Measurements from ENCODE around the gene POR. TPM values are rescaled to one million over a fixed set of nuclear protein-coding genes. Genes with fewer than 3 reads are reported as not detected.

Gene POR
- polyA plus RNA-seq, 1 donor from 2014 or later = 61.2 TPM

DNA sequence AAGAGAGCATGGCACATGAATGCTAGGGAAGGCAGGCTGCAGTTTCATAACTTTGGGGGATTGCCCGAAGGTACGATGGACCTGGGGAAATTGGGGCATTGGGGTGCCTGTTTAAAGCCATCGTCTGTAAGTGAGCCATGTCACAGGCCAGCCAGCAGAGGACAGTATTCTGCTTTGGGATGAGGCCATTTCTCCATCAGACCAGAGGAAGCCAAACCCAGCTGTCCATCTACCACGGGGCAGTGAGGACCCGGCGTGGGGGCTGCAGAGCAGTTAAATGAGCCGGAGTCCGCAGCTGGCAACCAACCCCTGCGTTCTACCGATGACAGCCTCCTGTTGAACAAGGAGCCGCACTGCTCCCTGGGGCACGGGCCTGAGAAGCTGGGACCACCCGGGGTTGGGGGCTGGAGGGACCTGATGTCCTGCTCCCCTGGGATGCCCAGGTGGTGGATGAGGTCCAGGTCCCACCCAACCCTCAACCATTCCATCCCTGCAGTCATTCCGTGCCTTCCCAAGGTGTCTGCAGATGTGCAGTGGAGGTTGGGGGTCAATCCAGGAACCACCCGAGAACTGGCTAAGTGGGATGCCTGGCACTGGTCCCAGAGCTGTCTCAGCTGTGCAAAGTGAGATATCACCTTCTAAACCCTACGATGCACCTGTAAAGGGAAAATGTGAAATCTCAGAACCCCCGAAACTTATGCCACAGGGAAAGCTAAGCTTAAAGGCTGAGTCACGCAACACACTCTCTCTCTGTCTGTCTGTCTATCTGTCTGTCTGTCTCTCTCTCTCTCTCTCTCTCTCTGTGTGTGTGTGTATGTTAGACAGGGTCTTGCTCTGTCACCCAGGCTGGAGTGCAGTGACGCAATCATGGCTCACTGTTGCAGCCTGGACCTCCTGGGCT is 48.2 kb upstream of the POR start:
- Histone ChIP-seq H3K4me2 (ENCODE audit: low read length) (no peak overlapping the region), H3K27me3 (ENCODE audit: insufficient read depth, low read depth, low read length) (no peaks in the 10 kb centered on the region), H3K9me2 (ENCODE audit: insufficient read depth, low read length) (no peaks in the 10 kb centered on the region), H3K9me3 (ENCODE audit: low read length) (no peaks in the 10 kb centered on the region), H3K4me3 (ENCODE audit: low read length) (no peak overlapping the region), H4K20me1 (ENCODE audit: insufficient read depth) (no peaks in the 10 kb centered on the region), H3K36me3 (ENCODE audit: insufficient read depth, low read length) (no peaks in the 10 kb centered on the region), H3K27ac (ENCODE audit: low read length) (no peak overlapping the region), H3K79me2 (replicated peaks; ENCODE audit: insufficient read depth, low read length) (no peaks in the 10 kb centered on the region), H3F3A (ENCODE audit: insufficient read depth, low read length, poor library complexity, severe bottlenecking) (no peaks in the 10 kb centered on the region), H3K9ac (ENCODE audit: low read length) (no peak overlapping the region), H2AFZ (ENCODE audit: low read depth, low read length) (no peak overlapping the region)
- TF ChIP-seq SMC3 (conservative IDR thresholded peaks at IDR 0.05; ENCODE audit: poor library complexity) = peak; percentile 69
- TF ChIP-seq, protein P1, sequence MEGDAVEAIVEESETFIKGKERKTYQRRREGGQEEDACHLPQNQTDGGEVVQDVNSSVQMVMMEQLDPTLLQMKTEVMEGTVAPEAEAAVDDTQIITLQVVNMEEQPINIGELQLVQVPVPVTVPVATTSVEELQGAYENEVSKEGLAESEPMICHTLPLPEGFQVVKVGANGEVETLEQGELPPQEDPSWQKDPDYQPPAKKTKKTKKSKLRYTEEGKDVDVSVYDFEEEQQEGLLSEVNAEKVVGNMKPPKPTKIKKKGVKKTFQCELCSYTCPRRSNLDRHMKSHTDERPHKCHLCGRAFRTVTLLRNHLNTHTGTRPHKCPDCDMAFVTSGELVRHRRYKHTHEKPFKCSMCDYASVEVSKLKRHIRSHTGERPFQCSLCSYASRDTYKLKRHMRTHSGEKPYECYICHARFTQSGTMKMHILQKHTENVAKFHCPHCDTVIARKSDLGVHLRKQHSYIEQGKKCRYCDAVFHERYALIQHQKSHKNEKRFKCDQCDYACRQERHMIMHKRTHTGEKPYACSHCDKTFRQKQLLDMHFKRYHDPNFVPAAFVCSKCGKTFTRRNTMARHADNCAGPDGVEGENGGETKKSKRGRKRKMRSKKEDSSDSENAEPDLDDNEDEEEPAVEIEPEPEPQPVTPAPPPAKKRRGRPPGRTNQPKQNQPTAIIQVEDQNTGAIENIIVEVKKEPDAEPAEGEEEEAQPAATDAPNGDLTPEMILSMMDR (IDR thresholded peaks at IDR 0.05; ENCODE audit: poor library complexity, severe bottlenecking) = peak; percentile 56
- TF ChIP-seq RAD21 (conservative IDR thresholded peaks at IDR 0.05) = peak; percentile 61
- TF ChIP-seq EZH2 (IDR thresholded peaks at IDR 0.05; ENCODE audit: borderline replicate concordance, insufficient read depth, low read length, poor library complexity, severe bottlenecking) = no peak
- TF ChIP-seq TAF1 (IDR thresholded peaks at IDR 0.05; ENCODE audit: low read depth) = no peak
- TF ChIP-seq POLR2AphosphoS5 (IDR thresholded peaks at IDR 0.05) = no peak

DNA sequence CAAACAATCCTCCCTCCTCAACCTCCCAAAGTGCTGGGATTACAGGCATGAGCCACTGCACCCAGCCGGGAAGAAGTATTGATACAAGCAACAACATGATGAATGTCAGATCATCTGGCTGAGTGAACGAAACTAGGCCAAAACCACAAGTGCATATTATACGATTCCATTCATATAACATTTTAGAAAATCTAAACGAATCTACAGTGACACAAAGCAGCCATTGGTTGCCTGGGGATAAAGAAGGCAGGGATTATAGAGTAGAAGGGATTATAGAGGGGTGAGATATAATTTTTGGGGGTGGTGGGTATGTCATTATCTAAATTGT is 47.6 kb upstream of the POR start:
- H3K36me3 ChIP-seq (ENCODE audit: insufficient read depth, low read length) = no peaks in the 10 kb centered on the region
- no peak overlapping the region for H3K4me2 ChIP-seq (ENCODE audit: low read length)
- no peaks in the 10 kb centered on the region for H3K79me2 ChIP-seq (replicated peaks; ENCODE audit: insufficient read depth, low read length)

More for the DNA sequence above, 47.6 kb upstream of the POR start:
- no peaks in the 10 kb centered on the region for H3F3A ChIP-seq (ENCODE audit: insufficient read depth, low read length, poor library complexity, severe bottlenecking)
- H3K27ac ChIP-seq (ENCODE audit: low read length) = no peak overlapping the region
- H3K27me3 ChIP-seq (ENCODE audit: insufficient read depth, low read depth, low read length) = no peaks in the 10 kb centered on the region
- no peaks in the 10 kb centered on the region for H4K20me1 ChIP-seq (ENCODE audit: insufficient read depth)
- H2AFZ ChIP-seq (ENCODE audit: low read depth, low read length) = no peak overlapping the region
- no peaks in the 10 kb centered on the region for H3K9me2 ChIP-seq (ENCODE audit: insufficient read depth, low read length)
- TF ChIP-seq EZH2 (IDR thresholded peaks at IDR 0.05; ENCODE audit: borderline replicate concordance, insufficient read depth, low read length, poor library complexity, severe bottlenecking) (no peak), RAD21 (conservative IDR thresholded peaks at IDR 0.05) (no peak), MXI1 (conservative IDR thresholded peaks at IDR 0.05; ENCODE audit: poor library complexity, severe bottlenecking) (no peak), POLR2AphosphoS5 (IDR thresholded peaks at IDR 0.05) (no peak), EP300 (conservative IDR thresholded peaks at IDR 0.05; ENCODE audit: poor library complexity, severe bottlenecking) (no peak), TAF1 (IDR thresholded peaks at IDR 0.05; ENCODE audit: low read depth) (no peak), SMC3 (conservative IDR thresholded peaks at IDR 0.05; ENCODE audit: poor library complexity) (no peak)
- TF ChIP-seq, protein P2, sequence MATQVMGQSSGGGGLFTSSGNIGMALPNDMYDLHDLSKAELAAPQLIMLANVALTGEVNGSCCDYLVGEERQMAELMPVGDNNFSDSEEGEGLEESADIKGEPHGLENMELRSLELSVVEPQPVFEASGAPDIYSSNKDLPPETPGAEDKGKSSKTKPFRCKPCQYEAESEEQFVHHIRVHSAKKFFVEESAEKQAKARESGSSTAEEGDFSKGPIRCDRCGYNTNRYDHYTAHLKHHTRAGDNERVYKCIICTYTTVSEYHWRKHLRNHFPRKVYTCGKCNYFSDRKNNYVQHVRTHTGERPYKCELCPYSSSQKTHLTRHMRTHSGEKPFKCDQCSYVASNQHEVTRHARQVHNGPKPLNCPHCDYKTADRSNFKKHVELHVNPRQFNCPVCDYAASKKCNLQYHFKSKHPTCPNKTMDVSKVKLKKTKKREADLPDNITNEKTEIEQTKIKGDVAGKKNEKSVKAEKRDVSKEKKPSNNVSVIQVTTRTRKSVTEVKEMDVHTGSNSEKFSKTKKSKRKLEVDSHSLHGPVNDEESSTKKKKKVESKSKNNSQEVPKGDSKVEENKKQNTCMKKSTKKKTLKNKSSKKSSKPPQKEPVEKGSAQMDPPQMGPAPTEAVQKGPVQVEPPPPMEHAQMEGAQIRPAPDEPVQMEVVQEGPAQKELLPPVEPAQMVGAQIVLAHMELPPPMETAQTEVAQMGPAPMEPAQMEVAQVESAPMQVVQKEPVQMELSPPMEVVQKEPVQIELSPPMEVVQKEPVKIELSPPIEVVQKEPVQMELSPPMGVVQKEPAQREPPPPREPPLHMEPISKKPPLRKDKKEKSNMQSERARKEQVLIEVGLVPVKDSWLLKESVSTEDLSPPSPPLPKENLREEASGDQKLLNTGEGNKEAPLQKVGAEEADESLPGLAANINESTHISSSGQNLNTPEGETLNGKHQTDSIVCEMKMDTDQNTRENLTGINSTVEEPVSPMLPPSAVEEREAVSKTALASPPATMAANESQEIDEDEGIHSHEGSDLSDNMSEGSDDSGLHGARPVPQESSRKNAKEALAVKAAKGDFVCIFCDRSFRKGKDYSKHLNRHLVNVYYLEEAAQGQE (IDR thresholded peaks at IDR 0.05; ENCODE audit: borderline replicate concordance) = no peak
- TF ChIP-seq, protein P1 (IDR thresholded peaks at IDR 0.05; ENCODE audit: poor library complexity, severe bottlenecking) = no peak
- no peaks in the 10 kb centered on the region for H3K9me3 ChIP-seq (ENCODE audit: low read length)
- H3K9ac ChIP-seq (ENCODE audit: low read length) = no peak overlapping the region
- no peak overlapping the region for H3K4me3 ChIP-seq (ENCODE audit: low read length)

All from neural cell (in vitro differentiated cells).